Spleen (tissue), 7 donors: ENCODE results near the gene NRXN3.

Experiments
- POLR2A ChIP-seq, 3 donors: fragments of 450-650 bp; IDR thresholded peaks; one replicate each; pipeline ENCODE4 v1.5.1; 2017; ENCODE audit warnings: antibody characterized with exemption in 3 of 3, mild to moderate bottlenecking in 1 of 3
- TF ChIP-seq, protein P1 (sequence below), 11 experiments: fragments of 200-600 bp in 7 of 11; fragments of 450-650 bp in 4 of 11; sonication (generic) in 4 of 11; IDR thresholded peaks in 8 of 11; conservative IDR thresholded peaks in 3 of 11; 1 replicate in 7 of 11; 2 replicates in 4 of 11; pipeline versions ENCODE4 v1.4.0 to v1.8.0; 2016 to 2021; ENCODE audit warnings: antibody characterized with exemption in 11 of 11, inconsistent platforms in 4 of 11, mild to moderate bottlenecking in 1 of 11
- donor health status: DM: no; HTN: no; CAD: no; lungs with moderate emphysema.
- donor health status: DM: no; HTN: no; CAD: no.
- donor health status: DM: no; HTN: no; CAD: no.

DNA sequence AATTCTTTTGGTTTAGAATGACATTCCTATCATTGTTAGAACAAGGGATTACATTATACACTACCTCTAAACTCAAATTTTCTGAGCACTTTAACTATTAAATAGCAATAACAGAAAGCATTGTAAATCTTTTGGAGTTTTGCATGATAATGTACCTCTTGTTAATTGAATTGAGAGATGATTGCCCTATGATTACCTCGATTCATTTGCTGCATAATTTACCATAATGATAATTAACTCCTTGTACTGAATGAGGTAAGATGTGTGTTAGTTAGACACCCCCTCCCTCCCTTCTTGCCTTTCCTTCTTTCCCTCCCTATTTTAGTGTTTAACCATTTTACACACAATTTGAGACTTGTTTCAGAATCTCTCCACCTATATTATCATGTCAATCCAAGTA, 1572.0 kb downstream of the NRXN3 start:
- TF ChIP-seq POLR2A (IDR thresholded peaks at IDR 0.05) = no peak
- TF ChIP-seq, protein P1, sequence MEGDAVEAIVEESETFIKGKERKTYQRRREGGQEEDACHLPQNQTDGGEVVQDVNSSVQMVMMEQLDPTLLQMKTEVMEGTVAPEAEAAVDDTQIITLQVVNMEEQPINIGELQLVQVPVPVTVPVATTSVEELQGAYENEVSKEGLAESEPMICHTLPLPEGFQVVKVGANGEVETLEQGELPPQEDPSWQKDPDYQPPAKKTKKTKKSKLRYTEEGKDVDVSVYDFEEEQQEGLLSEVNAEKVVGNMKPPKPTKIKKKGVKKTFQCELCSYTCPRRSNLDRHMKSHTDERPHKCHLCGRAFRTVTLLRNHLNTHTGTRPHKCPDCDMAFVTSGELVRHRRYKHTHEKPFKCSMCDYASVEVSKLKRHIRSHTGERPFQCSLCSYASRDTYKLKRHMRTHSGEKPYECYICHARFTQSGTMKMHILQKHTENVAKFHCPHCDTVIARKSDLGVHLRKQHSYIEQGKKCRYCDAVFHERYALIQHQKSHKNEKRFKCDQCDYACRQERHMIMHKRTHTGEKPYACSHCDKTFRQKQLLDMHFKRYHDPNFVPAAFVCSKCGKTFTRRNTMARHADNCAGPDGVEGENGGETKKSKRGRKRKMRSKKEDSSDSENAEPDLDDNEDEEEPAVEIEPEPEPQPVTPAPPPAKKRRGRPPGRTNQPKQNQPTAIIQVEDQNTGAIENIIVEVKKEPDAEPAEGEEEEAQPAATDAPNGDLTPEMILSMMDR (IDR thresholded peaks at IDR 0.05 in 8 of 11, conservative IDR thresholded peaks at IDR 0.05 in 3 of 11) = no peak
